ENCODE data around the gene EXT2.

EXT2 gene

DNA sequence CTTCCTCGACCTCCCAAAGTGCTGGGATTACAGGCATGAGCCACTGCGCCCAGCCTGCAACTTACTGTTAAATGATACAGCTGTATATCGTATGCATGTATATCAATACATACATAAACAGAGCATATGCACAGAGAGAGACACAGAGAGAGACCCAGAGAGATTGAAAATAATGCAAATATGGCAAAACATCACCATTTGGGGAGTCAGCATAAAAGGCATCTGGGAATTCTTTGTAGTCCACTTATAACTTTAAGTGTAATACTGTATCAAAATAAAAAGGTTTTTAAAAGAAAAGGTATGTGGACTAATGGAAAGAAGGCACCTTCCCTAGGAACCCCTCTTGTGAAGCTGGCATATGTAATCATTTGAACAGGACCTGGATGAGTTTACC is 192.7 kb downstream of the EXT2 start:
- H3K9ac ChIP-seq, result no peak overlapping the region
- no peaks in the 10 kb centered on the region for H4K20me1 ChIP-seq (ENCODE audit: insufficient read depth)
- H2AFZ ChIP-seq (ENCODE audit: low read depth), result no peak overlapping the region
- H3K79me2 ChIP-seq (ENCODE audit: insufficient read depth, low read depth), result no peaks in the 10 kb centered on the region
- H3K4me1 ChIP-seq (ENCODE audit: low read depth, poor library complexity, severe bottlenecking), result peaks cover 8% of the 10 kb centered on the region
- H3K27ac ChIP-seq, result no peak overlapping the region
- H3K4me2 ChIP-seq, result no peak overlapping the region
- H3K27me3 ChIP-seq (ENCODE audit: insufficient read depth, low read depth), result no peaks in the 10 kb centered on the region
- TF ChIP-seq, protein P1, sequence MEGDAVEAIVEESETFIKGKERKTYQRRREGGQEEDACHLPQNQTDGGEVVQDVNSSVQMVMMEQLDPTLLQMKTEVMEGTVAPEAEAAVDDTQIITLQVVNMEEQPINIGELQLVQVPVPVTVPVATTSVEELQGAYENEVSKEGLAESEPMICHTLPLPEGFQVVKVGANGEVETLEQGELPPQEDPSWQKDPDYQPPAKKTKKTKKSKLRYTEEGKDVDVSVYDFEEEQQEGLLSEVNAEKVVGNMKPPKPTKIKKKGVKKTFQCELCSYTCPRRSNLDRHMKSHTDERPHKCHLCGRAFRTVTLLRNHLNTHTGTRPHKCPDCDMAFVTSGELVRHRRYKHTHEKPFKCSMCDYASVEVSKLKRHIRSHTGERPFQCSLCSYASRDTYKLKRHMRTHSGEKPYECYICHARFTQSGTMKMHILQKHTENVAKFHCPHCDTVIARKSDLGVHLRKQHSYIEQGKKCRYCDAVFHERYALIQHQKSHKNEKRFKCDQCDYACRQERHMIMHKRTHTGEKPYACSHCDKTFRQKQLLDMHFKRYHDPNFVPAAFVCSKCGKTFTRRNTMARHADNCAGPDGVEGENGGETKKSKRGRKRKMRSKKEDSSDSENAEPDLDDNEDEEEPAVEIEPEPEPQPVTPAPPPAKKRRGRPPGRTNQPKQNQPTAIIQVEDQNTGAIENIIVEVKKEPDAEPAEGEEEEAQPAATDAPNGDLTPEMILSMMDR (conservative IDR thresholded peaks at IDR 0.05; ENCODE audit: low read depth, low read length), result no peak
- no peak overlapping the region for H3K4me3 ChIP-seq (IDR thresholded peaks at IDR 0.05; ENCODE audit: insufficient read depth, low read depth, low read length)
- no peaks in the 10 kb centered on the region for H3K36me3 ChIP-seq (ENCODE audit: insufficient read depth)

DNA sequence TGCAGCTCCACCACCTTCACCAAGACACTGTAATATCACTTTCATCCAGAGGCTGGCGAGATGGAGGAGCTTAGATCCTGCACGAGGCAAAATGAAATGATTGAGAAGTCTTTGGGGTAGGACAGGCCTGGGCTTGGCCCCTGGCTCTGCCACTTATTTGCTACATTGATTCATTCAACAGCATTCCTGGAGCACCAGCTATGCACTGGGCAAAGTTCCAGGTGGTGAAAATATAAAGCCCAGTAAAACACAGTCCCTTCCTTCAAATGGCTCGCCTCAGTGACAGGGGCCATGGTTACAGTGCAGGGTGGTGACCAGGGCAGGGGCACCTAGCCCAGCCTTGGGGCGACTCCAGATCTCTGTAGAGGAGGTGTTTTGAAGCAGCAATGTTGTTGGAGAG is 194.7 kb downstream of the EXT2 start:
- Histone ChIP-seq H3K27me3 (ENCODE audit: insufficient read depth, low read depth) (no peaks in the 10 kb centered on the region), H3K4me3 (IDR thresholded peaks at IDR 0.05; ENCODE audit: insufficient read depth, low read depth, low read length) (no peak overlapping the region), H3K4me2 (no peak overlapping the region), H3K36me3 (ENCODE audit: insufficient read depth) (no peaks in the 10 kb centered on the region), H3K79me2 (ENCODE audit: insufficient read depth, low read depth) (no peaks in the 10 kb centered on the region), H3K4me1 (ENCODE audit: low read depth, poor library complexity, severe bottlenecking) (peaks cover 8% of the 10 kb centered on the region), H3K27ac (no peak overlapping the region), H3K9ac (no peak overlapping the region), H2AFZ (ENCODE audit: low read depth) (no peak overlapping the region), H4K20me1 (ENCODE audit: insufficient read depth) (no peaks in the 10 kb centered on the region)
- TF ChIP-seq, protein P1 (conservative IDR thresholded peaks at IDR 0.05; ENCODE audit: low read depth, low read length), result no peak

Measured in KMS-11 (cell line).